Astrocyte of the hippocampus (primary cell): ENCODE measurements around the gene ZNF697.

Experiments
- DNase-seq: peaks from one replicate; pipeline ENCODE4 v3.0.0; 2011; ENCODE audit warnings: low read depth, low spot score

Gene ZNF697

DNA sequence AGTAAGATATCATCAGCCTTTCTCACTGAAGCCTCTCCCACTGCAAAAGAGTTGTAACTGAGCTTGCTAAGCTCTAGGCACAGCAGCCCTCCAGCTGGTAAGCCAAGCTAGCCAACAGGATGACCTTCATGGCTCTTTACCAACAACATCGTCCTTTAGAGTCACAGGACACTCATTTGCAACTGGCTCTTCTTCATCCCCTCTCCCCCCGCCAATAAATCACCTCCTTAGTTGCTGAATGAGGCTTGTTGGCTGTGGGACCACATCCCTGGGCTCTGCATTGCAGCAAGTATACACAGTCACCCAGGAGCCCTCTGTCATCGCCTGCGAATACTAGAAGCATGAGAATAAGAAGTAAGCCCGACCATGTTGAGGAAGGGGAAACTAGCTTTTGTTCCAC lies 16.0 kb upstream of the ZNF697 start:
- DNase-seq = no peak

DNA sequence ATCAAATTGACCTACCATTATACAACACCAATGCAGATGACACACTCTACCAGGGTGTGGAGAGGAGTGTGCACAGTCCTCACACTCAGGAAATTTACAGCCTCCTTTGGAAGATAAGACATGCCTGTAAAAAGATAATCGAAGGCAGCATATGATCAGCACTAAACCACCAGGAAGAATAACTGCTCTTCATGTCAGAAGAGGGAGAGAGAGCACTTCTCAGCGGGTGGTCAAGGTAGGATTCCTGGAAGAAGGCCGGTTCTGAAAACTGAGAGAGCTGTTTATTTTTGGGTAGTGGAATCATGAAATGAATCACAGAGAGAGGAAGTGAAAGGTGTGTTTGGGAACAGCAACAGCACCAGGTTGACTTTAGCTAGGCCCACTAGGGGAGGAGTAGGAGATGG lies 14.0 kb upstream of the ZNF697 start:
- DNase-seq = no peak

DNA sequence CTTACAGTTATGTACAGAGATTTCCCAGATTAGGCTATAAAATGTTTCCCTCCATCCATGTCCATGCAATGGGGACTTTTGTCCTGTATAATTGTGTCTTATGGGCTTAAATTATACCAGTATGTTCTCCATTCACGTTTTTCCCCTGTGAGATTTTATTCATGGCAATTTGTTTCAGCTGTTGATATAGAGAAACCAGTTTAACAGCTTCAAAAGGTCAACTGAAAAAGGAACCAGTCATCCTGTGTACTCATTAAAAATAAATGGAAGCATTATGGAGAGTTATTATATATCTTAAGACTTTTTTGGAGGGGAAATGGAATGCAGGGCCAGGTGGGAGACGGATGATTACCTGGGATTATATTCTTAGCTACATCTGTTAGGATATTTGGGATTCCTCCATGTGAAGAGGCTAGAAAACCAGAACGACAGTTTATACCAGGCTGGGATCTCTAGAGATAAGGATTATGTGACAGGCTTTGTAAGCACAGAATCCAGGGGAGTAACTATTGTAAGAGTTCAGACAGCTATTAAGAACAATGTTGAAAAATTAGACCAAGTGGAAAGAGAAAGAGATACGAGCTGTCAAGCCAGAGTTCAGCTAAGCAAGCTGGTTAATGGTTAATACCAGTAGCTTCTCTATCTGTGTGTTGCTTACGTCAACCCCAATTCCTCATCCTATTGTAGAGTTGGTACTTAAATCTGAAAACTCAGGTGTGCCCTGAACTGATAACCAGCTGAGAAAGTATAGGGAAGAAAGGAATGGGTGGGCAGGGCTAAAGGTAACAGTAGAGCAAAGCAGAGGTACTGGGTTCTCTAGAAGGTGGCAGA lies 12.4 kb upstream of the ZNF697 start:
- DNase-seq = no peak

DNA sequence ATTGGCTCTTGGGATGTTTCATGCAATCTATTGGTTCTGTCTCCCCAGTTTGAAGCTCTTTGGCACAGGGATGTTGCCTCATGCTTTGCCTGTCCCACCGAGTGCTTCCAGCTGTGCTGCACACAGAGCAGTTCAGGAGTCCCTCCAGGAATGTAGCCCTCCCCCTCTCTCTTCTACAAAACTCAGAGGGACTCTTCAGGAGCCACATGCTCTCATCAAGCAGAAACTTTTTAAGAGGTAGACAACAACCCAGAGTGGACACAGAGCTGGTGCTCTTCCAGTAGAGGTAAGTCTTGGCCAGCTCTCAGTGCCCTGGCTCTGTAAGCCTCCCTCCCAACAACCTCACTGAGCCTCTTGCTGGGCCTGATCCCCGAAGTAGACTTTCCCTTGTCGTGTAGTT lies 11.6 kb upstream of the ZNF697 start:
- no peak for DNase-seq

DNA sequence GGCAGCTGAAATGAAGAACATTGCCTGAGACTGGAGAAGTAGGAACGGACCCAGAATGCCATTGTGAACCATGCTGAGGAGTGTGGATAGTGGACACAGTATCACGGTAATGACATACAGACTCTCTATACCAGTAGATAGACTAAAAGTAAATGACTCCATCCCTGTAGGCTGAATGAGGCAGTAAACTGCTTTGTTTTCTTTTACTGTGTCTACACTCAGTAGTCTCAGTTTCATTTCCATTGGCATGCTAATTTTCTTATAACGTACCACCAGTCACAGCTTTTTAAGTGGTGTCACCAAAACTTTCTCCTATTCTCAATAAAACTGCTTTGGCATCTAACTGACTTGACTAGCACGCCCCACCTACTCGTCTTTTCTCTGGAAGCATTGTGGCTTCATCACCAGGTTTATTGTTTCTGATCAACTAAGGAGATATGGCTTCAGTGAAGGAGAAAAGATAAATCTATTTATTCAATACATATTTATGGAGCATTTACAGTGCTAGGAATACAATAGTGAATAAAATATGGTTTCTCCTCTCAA lies 8.4 kb upstream of the ZNF697 start:
- DNase-seq = no peak

DNA sequence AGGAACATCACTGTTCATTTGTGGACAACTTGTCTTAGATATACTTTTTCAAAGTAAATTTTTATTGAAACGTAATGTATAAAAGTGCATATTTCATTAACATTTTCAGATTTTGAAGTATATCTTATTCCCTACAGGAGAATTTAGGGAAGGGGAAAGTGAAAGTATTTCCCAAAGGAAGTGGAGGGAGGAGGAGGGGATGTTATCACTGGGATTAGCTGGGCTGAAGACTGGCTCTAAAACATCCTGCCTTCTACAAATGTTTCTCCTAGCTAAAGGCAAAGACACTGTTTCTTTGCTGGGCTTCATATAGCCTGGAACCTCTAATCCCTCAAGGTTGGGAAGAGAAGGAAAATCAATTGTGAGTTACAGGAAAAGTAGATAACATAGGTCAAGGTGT lies 7.1 kb upstream of the ZNF697 start:
- DNase-seq = no peak

DNA sequence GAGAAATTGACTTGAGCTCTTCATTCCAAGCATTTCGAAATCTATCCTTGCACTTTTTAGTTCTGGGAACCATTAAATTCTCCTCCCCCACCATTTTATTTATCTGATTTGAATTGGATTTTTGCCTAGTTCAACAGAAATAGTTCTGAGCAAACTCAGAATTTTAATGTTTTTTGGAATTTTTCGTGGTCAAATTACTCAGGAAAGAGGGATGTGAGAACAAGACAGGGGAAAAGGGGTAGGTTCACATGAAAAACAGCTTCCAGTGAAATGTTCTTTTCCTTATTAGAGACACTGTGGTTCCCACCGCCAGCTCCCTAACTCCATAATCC lies 5.7 kb upstream of the ZNF697 start:
- peak; percentile 18 for DNase-seq

DNA sequence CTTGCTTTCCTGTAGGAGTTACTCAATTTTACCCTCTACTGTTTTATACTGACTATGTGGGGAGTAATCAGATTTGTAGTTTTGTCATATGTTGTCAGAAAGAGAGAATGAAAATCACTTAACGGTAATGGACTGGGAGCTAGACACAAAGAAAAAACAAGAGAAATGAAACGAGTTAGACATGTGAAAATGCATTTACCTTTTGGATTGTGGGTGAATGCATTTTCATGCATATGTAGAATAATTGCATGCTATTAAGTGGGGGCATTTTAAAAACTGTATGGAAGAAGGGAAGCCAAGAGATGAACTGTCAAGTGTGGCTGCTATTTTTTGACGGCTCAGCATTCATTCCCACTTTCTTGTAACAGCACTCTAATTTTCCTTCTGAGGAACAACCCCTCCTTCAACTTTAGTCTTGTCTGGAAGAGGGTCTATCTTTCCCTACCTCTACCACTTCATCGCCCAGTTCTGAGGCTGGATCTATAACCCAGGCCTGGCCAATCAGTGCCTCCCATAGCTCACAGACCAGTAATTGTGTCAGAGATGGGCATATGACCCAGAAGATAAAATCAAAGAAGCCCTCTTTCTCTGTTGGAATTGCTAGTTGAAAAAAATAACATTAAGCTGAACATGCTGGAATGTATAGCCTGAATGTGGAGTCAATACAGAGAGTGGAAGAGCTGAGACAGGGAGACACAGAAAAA lies 5.2 kb upstream of the ZNF697 start:
- no peak for DNase-seq

DNA sequence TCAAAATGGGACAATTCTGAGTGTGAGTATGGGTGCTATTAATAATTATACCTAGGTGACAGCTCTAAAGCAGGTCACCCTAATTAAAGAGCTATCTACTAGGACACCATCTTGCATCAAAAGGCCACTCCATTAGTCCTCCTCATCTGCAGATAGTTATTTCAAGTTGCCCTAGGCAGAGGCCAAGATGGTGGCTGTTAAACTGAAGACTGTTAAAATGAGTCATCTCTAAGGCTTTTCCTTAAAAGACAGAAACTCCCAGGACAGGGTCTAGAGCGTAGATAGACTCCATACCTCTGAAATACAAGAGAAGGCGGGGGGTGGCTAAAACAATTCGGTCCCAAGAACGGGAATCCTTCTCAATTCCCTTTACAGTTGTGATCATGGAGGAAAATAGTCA lies 4.5 kb upstream of the ZNF697 start:
- DNase-seq = no peak

DNA sequence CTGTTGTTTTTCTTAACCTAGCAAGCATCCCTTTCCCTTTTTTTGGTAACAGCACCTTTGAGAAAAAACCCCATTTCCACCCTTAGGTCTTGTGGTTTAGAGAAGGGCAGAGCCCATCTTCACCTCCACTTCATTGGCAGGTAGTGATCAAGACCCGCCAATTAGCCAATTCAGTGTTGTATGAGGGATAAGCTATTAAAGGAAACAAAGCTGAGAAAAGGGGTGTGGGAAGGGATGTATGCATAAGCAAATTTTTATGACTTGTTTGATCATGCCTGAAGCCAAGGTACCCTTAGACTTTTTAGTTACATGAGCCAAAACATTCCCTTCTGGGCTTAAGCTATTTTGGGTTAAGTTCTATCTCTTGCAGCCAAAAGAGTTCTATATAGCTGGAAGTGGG lies 3.6 kb upstream of the ZNF697 start:
- no peak for DNase-seq

DNA sequence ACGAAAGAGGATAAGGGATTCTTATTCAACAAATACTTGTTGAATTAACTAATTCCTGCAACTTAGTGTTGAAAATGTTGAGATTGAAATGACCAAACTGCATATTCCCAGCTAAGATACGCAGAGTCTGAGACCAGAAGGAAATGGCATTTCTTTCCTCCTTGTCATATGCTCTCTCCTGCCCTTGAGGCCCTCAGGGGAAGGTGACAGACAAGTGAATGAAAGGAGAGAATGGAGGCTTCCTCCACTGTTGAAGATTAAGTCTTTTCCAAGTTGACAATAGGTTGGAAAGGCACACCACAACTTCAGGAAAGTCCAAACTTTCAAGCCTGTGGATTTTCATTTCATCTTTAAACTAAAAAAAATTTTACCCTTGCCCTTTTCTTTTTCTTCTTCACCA lies 3.1 kb upstream of the ZNF697 start:
- no peak for DNase-seq

DNA sequence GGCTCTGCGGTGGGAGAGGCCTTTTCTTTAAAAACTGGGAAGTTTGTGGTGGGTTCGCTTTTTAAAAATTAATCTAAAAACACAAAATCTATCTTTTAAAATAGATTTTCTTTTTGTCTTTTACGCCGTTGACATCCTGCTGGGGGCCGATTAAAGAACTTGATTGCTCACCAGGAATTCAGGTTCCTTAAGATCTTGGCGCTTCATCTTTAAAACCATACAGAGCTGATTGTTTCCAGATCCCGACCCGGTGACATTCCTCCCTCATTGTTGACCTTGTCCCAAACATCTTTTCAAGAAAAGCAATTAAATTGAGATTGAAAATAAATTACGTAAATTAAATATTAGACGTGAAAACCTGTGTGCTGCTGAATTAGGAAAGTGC lies 546 bp upstream of the ZNF697 start:
- no peak for DNase-seq

DNA sequence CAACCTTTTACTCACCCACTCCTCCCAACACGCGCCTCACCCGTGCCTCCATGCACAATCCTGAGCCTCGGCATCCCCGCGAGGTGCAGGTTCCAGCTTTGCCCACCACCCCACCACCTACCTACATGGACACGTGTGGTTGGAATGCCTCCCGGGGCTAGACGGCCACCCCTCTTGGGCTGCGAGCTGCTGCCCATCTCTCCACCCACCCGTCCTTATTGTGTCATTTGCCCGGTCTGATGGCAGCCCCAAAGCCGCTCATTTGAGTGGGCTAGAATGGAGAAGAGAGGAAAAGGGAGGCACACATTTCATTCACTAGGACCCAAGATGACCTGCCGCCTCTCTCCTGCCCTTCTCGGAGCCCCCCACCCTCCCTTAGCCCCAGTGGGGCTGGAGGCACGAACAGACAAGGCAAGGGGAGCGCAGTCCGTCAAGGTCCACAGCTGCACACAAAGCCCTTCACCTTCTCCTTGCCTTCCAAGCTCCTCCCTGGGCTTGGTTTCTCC lies 785 bp downstream of the ZNF697 start:
- DNase-seq = peak; percentile 45

DNA sequence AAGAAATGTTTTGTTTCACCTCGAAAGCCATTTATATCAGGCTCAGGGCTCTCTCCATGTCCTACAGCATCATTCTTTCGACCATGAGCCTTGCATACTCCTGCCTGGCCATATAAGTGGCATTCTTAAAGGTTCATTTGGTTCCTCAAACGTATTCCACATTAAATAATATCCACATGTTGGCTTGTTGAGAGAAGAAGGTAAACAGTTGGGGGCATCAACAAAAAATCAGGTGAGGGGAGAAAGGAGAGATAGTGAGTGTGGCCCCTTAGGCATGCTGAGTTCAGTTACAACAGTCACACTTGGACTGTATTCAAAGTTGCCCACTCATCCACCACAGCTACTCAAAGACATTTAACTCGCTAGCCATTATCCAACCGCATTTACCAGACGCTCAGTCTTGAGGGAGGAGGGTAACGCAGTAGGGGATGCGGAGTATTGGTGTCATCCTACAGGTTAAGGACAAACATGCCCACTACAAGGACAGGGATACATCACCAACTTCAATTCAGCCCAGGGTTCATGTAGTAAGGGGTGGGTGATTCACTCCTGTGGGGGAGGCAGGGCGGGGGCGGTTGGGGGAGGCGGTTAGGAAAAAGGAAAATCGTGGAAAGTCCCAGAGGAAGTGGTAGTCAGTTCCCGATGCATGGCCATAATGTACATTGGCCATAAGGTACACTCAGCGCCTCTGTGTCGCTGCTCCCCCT lies 1.4 kb downstream of the ZNF697 start:
- DNase-seq = peak; percentile 77

DNA sequence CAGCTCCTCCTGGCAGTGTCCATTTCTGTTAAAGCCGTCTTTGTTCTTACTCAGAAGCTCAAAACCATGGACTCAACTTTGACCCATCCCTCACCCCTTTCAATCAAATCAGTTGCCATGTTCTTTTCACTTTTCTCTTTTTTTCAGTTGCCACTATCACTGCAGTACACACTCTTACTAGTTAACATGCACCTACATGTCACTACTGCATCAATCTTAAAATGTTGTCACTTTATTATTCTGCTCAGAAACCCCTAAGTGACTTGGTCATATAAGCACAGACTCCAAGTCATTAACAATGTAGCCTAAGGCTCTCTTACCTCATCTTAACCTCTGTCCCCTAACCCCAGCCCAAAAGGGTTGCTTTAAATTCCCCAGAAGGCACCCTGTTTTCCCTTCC lies 9.0 kb downstream of the ZNF697 start:
- DNase-seq = no peak

DNA sequence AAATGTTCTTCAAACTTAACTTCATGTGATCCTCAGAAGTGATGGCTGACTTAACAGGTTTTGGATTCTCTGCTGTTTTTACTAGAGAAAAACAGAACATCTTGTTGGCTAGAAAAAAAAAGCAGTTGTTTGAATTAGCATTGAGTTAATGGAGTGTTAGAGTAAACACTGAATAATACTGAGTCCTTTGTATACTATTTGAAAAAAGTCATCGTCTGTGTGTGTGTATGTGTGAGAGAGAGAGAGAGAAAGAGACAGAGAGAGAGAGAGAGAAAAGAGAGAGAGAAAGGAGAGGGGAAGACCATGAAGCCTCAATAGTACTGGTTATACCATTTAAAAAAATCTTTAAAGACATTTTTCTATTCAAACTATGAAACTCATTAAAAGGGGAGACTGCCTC lies 10.4 kb downstream of the ZNF697 start:
- no peak for DNase-seq

DNA sequence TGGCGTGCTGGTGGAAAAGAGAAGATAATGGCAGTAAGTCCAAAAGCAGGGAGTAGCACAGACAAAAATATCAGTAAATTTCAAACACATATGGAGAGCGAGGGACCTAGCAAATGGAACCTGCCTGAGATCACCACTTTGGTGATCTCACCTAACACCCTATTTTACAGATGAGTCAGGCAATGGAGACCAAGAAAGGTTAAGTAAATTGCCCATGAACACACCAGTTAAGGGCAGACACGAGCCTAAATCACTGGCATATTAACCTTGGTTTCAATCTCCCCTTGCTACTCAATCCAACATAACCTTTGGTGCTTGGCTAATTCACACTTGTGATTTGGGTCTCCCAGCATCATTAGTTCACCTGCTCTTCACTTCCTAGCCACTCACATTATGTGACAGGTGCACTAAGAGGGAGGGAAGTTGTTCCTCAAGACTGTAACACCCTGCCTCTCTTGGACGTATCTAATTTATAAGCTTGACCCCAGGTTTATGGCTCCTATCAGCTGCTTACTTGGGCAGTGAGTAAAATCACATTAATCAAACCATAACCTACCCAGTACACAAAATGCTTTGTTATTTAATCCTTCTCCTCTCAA lies 11.5 kb downstream of the ZNF697 start:
- no peak for DNase-seq

DNA sequence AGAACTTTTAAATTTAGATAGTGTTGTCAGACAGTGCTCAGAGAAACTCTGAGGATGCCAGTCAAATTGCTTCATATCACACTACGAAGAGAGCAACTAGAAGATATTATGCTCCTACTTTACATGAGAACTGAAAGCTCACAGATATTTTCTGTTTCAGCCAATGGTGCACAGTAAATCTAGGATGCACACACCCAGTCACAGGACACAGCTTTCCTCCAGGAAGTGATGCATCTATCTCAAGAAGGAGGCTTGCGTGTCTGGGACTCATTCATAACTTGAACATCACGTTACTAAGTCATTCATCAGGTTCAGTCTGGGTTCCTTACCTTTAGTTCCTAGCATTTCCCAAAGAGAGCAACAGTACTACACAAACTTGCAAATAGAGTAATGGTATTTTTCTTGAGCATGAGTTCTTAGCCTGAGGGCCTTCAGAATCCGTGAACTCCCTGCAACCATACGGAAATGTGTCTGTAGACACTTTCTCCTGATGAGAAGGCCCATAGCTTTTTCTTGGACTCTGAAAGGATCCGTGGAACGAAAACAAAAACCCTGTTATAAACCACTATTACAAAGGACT lies 12.2 kb downstream of the ZNF697 start:
- DNase-seq = no peak

DNA sequence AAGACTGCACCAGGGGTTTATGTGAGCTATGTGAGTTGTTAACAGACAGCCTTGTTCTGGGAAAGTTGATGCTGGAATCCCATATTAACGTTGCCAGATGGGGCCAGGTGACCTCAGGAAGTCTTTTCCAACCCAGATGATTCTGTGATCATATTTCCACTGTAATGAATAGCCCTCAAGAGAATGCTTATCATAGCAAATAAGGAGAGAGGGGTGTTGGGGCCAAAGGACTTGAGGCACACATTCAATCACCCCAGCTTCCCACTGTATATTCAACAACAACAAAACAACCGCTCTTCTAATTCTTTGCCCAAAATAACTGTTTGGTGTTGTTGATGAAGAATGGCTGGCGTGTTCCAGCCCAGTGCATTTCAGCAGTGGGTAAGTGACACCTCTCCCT lies 14.1 kb downstream of the ZNF697 start:
- DNase-seq = no peak

DNA sequence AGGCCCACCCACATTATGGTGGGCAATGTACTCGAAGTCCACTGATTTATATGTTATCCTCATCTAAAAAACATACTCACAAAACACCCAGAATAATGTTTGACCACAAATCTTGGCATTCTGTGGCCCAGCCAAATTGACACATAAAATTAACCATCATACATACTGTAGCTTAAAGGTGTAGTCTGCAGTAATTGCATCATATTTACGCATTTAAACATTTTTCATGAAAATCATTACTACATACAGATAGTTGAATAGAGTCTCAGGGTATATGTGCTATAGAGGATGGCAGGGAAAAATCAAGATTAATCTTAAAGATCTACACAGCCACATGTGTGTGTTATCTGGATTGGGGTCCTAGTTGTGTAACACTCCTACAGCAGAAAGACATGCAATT lies 14.5 kb downstream of the ZNF697 start:
- no peak for DNase-seq

DNA sequence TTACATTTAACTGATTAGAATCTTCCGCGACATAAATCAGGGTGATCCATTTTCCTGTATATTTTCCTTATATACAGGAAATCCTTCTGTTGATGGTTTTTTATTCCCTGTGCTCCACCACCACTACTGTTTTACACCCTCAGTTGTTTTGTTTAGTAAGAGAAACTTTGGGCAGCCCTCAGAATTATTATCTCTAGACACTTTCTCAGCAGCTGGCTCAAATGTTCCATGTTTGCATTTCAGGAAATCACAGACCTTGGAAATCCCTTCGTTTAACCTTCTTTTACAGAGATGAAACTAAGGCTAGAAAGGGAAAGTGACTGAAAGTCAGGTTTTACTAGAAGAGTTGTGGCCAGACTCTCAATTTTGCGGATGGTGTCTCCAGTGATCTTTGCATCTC lies 15.2 kb downstream of the ZNF697 start:
- DNase-seq = no peak

DNA sequence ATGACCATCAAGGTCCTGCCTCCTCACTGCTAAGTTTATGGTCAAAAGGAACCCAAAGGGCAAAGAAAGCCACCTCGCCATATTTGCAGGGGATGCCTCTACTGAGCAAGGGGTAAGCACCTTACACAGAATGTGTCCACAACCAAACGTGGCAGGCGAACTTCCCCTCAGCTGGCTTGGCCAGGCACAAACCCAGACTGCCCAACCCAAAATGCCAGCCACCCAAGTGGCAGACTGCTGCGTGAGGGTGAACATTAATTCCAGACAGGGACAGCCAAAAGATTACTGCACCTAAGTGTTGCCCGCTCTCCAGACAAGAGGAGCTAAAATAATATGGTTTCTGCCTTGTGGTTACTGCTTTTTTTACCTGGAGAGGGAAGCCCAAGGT lies 16.0 kb downstream of the ZNF697 start:
- no peak for DNase-seq
